Astrocyte (in vitro differentiated cells and primary cell): ENCODE results near the gene LRRC63. TPM values are rescaled to one million over a fixed set of nuclear protein-coding genes. Genes with fewer than 3 reads are reported as not detected.

Source experiments
- DNase-seq: peaks from one replicate; pipeline ENCODE4 v3.0.0-alpha.2; 2010; ENCODE audit warnings: low read depth
- FAIRE-seq: peaks from 2 replicates; lab custom pipeline; 2011; peaks lifted over from hg19 to GRCh38; lab: Jason Lieb, UNC
- H2AFZ ChIP-seq: 2 replicates; pipeline ENCODE4 v1.6.0; 2012; ENCODE audit warnings: low read depth, low read length, inconsistent platforms
- H3K27ac ChIP-seq: 2 replicates; pipeline ENCODE4 v1.5.1; 2011; ENCODE audit warnings: low read depth, low read length, inconsistent platforms
- H3K27me3 ChIP-seq: 2 replicates; pipeline ENCODE4 v1.6.0; 2011; ENCODE audit warnings: low read length, inconsistent platforms; ENCODE audit not compliant: insufficient read depth
- H3K36me3 ChIP-seq: 2 replicates; pipeline ENCODE4 v1.5.1; 2011; ENCODE audit warnings: low read length, inconsistent platforms; ENCODE audit not compliant: insufficient read depth
- H3K4me1 ChIP-seq: 2 replicates; pipeline ENCODE4 v1.5.1; 2011; ENCODE audit warnings: low read length, inconsistent platforms; ENCODE audit not compliant: insufficient read depth
- H3K4me2 ChIP-seq: 2 replicates; pipeline ENCODE4 v1.6.0; 2012; ENCODE audit warnings: low read length, inconsistent platforms
- H3K4me3 ChIP-seq: 2 replicates; pipeline ENCODE4 v1.5.1; 2011; ENCODE audit warnings: low read depth, mild to moderate bottlenecking, low read length, inconsistent platforms; ENCODE audit not compliant: insufficient read depth
- H3K79me2 ChIP-seq: 2 replicates; pipeline ENCODE4 v1.6.0; 2012; ENCODE audit warnings: mild to moderate bottlenecking, low read length, inconsistent platforms; ENCODE audit not compliant: insufficient read depth
- H3K9ac ChIP-seq: 2 replicates; pipeline ENCODE4 v1.6.0; 2012; ENCODE audit warnings: mild to moderate bottlenecking, low read length, inconsistent platforms
- H3K9me3 ChIP-seq: 2 replicates; pipeline ENCODE4 v1.5.1; 2012; ENCODE audit warnings: low read depth, mild to moderate bottlenecking, low read length, inconsistent platforms; ENCODE audit not compliant: insufficient read depth
- H4K20me1 ChIP-seq: 2 replicates; pipeline ENCODE4 v1.6.0; 2012; ENCODE audit warnings: low read length, inconsistent platforms; ENCODE audit not compliant: insufficient read depth
- H3K27ac Mint-ChIP-seq: one replicate; pipeline ENCODE4 v1.8.0; 2021; ENCODE audit warnings: mild to moderate bottlenecking, mixed read lengths; ENCODE audit not compliant: unreplicated experiment
- H3K27me3 Mint-ChIP-seq: one replicate; pipeline ENCODE4 v1.8.0; 2021; ENCODE audit warnings: low read depth, mixed read lengths; ENCODE audit not compliant: unreplicated experiment
- H3K36me3 Mint-ChIP-seq: one replicate; pipeline ENCODE4 v1.8.0; 2021; ENCODE audit warnings: low read depth, mixed read lengths; ENCODE audit not compliant: unreplicated experiment
- H3K4me1 Mint-ChIP-seq: one replicate; pipeline ENCODE4 v1.8.0; 2021; ENCODE audit warnings: low read depth, mixed read lengths; ENCODE audit not compliant: unreplicated experiment
- H3K4me3 Mint-ChIP-seq: one replicate; pipeline ENCODE4 v1.8.0; 2021; ENCODE audit warnings: mild to moderate bottlenecking, moderate library complexity, mixed read lengths; ENCODE audit not compliant: unreplicated experiment
- H3K9me3 Mint-ChIP-seq: one replicate; pipeline ENCODE4 v1.8.0; 2021; ENCODE audit warnings: mild to moderate bottlenecking, mixed read lengths; ENCODE audit not compliant: unreplicated experiment
- CTCF ChIP-seq: IDR thresholded peaks from 2 replicates; pipeline ENCODE4 v1.5.1; 2011; ENCODE audit warnings: low read depth, mild to moderate bottlenecking, inconsistent platforms, low read length, moderate library complexity; ENCODE audit not compliant: insufficient read depth
- EZH2 ChIP-seq: IDR thresholded peaks from 2 replicates; pipeline ENCODE4 v1.6.1; 2012; ENCODE audit warnings: mild to moderate bottlenecking, low read length, inconsistent platforms; ENCODE audit not compliant: insufficient read depth
- total RNA-seq: library from RNA; stranded (reverse); gene quantifications from 2 replicates; pipeline ENCODE4 v1.2.1, GENCODE V29; 2021

The LRRC63 gene
- total RNA-seq, 1 donor from 2014 or later = not detected

- H2AFZ ChIP-seq = no peak overlapping the region
- Mint-ChIP-seq H3K4me1 (no peaks in the 10 kb centered on the region), H3K27ac (no peak overlapping the region), H3K4me3 (no peak overlapping the region), H3K36me3 (no peaks in the 10 kb centered on the region), H3K9me3 (no peaks in the 10 kb centered on the region), H3K27me3 (no peaks in the 10 kb centered on the region)
- no peak for FAIRE-seq
- no peak for DNase-seq
- H4K20me1 ChIP-seq = no peaks in the 10 kb centered on the region
- no peak overlapping the region for H3K4me3 ChIP-seq
- H3K27me3 ChIP-seq = no peaks in the 10 kb centered on the region
- no peak overlapping the region for H3K4me2 ChIP-seq
- no peaks in the 10 kb centered on the region for H3K79me2 ChIP-seq
- H3K36me3 ChIP-seq = no peaks in the 10 kb centered on the region
- H3K9ac ChIP-seq = no peak overlapping the region
- TF ChIP-seq CTCF = no peak
- no peak for TF ChIP-seq EZH2
- H3K9me3 ChIP-seq = no peaks in the 10 kb centered on the region
- H3K27ac ChIP-seq = no peak overlapping the region
- no peaks in the 10 kb centered on the region for H3K4me1 ChIP-seq
Measured at GRCh38 chr13:46192412-46192811, 19.3 kb upstream of the LRRC63 start.

GRCh38 chr13:46195016-46195415, 16.7 kb upstream of the LRRC63 start:
- no peaks in the 10 kb centered on the region for H3K4me1 ChIP-seq
- DNase-seq (no peak), FAIRE-seq (no peak)
- H3K4me2 ChIP-seq = no peak overlapping the region
- H3K9ac ChIP-seq = no peak overlapping the region
- Mint-ChIP-seq H3K9me3 (no peaks in the 10 kb centered on the region), H3K36me3 (no peaks in the 10 kb centered on the region), H3K27me3 (no peaks in the 10 kb centered on the region), H3K4me3 (no peak overlapping the region), H3K27ac (no peak overlapping the region), H3K4me1 (no peaks in the 10 kb centered on the region)
- no peaks in the 10 kb centered on the region for H3K79me2 ChIP-seq
- H3K36me3 ChIP-seq = no peaks in the 10 kb centered on the region
- H3K4me3 ChIP-seq = no peak overlapping the region
- TF ChIP-seq CTCF = no peak
- TF ChIP-seq EZH2 = no peak
- no peak overlapping the region for H3K27ac ChIP-seq
- no peaks in the 10 kb centered on the region for H3K27me3 ChIP-seq
- no peaks in the 10 kb centered on the region for H4K20me1 ChIP-seq
- H2AFZ ChIP-seq = no peak overlapping the region
- H3K9me3 ChIP-seq = no peaks in the 10 kb centered on the region

GRCh38 chr13:46197299-46198048, 14.3 kb upstream of the LRRC63 start:
- FAIRE-seq (no peak), DNase-seq (no peak)
- no peak overlapping the region for H3K4me3 ChIP-seq
- Mint-ChIP-seq H3K27me3 (no peaks in the 10 kb centered on the region), H3K36me3 (no peaks in the 10 kb centered on the region), H3K4me3 (no peak overlapping the region), H3K4me1 (peaks cover 4% of the 10 kb centered on the region), H3K9me3 (no peaks in the 10 kb centered on the region), H3K27ac (no peak overlapping the region)
- TF ChIP-seq EZH2 (no peak), CTCF (no peak)
- H3K27me3 ChIP-seq = no peaks in the 10 kb centered on the region
- no peak overlapping the region for H3K27ac ChIP-seq
- no peak overlapping the region for H3K9ac ChIP-seq
- H3K4me1 ChIP-seq = no peaks in the 10 kb centered on the region
- H3K79me2 ChIP-seq = no peaks in the 10 kb centered on the region
- H3K36me3 ChIP-seq = no peaks in the 10 kb centered on the region
- no peak overlapping the region for H2AFZ ChIP-seq
- H4K20me1 ChIP-seq = no peaks in the 10 kb centered on the region
- H3K9me3 ChIP-seq = no peaks in the 10 kb centered on the region
- no peak overlapping the region for H3K4me2 ChIP-seq
